ENCODE results near the gene NDFIP1.

The NDFIP1 gene, protein sequence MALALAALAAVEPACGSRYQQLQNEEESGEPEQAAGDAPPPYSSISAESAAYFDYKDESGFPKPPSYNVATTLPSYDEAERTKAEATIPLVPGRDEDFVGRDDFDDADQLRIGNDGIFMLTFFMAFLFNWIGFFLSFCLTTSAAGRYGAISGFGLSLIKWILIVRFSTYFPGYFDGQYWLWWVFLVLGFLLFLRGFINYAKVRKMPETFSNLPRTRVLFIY

DNA sequence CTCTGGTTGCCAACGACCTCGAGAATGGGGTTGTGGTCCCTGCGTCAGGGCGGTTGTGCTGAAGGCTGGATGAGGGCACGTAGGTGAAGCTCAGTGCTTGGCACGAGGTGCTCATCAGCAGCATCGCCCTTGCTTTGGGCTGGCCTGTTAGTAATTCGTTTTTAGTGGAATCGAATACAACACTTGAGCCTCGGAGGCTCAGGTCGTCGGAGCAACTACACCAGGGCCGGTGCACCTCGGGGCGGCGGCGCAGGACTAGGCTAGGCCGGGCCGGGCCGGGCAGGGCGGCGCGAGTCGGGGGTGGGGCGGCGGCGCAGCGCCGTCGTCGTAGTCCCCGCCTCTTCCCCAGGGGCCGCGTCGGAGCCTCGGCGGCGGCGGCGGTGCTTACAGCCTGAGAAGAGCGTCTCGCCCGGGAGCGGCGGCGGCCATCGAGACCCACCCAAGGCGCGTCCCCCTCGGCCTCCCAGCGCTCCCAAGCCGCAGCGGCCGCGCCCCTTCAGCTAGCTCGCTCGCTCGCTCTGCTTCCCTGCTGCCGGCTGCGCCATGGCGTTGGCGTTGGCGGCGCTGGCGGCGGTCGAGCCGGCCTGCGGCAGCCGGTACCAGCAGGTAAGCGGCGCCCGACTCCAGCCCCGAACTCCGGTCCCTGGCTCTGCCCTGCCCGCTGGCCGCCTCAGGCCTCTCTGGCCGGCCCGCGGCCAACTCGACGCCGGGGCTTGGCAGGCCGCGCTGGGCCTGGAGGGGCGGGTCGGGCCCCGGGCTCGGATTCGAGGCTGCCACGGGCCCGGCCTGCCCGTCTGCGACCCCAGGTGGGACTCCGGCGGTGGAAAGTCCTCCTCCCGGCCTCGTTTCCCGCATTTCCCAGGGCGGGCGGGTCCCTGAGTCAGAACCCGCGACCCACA is at the start of gene NDFIP1:
Gene NDFIP1, plus strand, starts transcription at position 348 of the 899 bp plus-strand sequence. Its CDS starts 196 bp downstream, at position 544.
- peak; percentile 88 for DNase-seq

DNA sequence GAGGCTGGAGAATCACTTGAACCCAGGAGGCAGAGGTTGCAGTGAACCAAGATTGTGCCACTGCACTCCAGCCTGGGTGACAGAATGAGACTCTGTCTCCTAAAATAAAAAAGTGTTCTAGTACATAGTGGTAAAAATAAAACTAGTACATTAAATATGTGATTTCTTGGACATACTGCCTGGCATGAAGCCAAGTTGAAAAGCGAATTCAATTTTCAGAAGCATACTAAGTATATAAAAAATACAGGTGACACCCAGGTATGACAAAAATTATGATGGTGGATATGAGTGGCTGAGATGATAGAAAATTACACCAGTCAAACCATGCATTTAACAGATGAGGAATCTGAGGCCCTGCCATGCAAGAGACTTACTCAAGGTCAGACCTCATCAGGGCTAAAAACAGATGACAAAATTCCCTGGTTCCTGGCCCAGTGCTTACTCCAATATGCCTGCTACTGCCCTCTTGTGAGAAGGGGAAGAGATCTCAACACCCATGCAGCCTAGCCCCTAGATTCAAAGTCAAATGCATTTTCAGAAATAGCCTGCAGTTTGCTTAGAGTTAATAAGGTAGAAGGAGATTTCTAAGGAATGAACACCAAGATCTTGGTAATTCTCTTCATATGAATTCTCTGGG is 49.2 kb upstream of the NDFIP1 start:
- no peak for DNase-seq

GRCh38 chr5:142063376-142063775 is 45.2 kb upstream of the NDFIP1 start:
- no peak for DNase-seq

DNA sequence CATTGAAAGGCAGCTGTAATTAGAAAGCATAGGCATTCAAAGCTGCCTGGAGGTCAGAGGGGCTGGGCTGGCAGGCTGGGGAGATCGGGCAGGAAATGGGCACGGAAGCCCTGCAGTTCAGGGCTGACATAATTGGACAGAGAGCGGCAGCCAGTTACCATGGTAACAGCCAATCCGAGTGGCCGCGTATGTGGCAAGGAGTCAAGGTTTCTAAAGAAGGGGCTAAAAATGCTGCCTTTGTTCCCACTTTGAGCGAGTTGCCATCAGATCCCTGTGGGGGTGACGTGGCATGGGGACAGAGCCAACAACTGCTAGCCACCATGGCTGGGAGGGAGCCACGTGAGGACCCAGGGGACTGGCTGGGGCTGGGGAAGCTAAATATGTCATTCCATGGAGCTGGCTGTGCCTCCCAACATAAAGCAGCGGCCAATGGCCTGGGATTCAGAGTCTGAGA is 44.7 kb upstream of the NDFIP1 start:
- DNase-seq = peak; percentile 56

GRCh38 chr5:142065273-142065672 is 43.3 kb upstream of the NDFIP1 start:
- no peak for DNase-seq

GRCh38 chr5:142069606-142070399 is 38.8 kb upstream of the NDFIP1 start:
- DNase-seq = no peak

- DNase-seq = no peak
Measured at GRCh38 chr5:142070734-142071133, 37.8 kb upstream of the NDFIP1 start.

GRCh38 chr5:142072488-142072887 is 36.1 kb upstream of the NDFIP1 start:
- DNase-seq = no peak

- DNase-seq = no peak
Measured at GRCh38 chr5:142073362-142073988, 35.1 kb upstream of the NDFIP1 start.

- DNase-seq = no peak
Measured at GRCh38 chr5:142074006-142074405, 34.6 kb upstream of the NDFIP1 start.

DNA sequence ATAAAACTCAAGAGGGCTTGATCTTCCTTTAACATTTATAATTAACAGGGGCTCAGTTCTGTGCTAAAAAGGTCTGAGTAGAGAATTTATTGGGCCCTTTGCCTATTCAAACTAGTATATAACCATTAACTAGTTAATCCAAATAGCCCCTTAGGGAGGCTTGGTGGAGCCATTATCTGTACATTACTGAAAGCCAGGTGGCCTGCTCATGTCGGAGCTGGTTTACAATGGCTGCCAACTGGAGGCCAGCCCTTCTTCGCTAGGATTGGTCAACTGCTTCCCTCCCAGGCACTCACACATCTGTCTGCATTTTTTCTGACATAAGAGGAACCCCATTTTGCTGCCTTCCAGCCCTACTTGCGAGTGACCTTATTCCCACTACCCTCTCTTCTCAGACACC is 30.4 kb upstream of the NDFIP1 start:
- DNase-seq = no peak

DNA sequence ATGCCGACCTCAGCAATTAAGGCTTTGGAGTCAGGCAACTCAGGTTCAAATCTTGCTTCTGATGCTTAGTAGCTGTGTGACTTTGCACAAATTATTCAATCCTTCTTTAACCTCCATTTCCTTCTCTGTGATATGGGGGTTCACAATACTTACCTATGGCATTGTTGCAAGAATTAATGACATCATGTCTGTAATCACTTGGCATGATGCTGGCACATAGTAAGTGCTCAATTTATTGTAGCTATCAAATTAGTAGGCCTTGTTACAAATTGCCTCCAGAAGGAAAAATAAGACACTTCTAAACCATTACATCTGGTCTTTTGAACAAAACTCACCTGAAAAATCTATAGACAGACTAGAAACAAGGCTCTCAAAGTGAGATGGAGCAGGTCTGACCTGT is 29.9 kb upstream of the NDFIP1 start:
- no peak for DNase-seq

- DNase-seq = no peak
Measured at GRCh38 chr5:142079306-142079721, 29.3 kb upstream of the NDFIP1 start.

- no peak for DNase-seq
Measured at GRCh38 chr5:142080248-142080647, 28.3 kb upstream of the NDFIP1 start.

GRCh38 chr5:142082182-142082781 is 26.3 kb upstream of the NDFIP1 start:
- DNase-seq = no peak

DNA sequence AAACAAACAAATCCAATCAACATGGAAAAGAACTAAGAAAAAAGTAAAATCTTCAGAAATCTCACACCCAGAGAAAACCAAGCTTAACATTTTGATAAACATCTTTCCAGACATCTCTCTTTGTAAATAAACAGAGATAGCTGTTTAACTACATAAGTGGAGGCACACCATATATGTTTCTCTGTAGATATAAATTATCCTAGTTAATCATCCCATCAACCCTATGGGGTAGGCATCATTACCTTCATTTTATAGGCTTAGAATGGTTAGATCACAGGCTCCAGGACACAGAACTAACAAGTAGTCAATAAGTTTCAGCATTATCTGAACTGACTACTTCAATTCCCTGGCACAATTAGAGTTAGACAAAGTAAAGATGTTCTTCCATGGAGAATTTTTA is 22.4 kb upstream of the NDFIP1 start:
- DNase-seq = no peak

DNA sequence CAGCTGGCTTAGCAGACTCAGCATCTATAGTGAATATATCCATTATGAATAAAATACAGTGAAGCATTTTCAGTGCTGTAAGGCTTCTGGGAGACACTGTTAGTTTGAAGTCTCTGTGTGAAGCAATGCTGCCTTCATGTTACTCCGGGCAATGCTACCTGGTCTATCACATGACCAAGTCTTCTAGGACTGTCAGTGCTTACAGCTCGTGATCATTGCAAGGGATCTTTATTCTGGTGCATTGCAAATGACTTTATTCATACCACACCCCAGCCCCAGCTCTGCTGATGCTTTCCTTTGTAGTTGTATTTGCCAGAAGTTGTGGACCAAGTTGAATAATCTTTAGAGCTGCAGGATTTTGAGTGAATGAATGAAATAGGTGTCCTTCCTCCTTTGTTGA is 21.9 kb upstream of the NDFIP1 start:
- DNase-seq = no peak

GRCh38 chr5:142087920-142088679 is 20.5 kb upstream of the NDFIP1 start:
- peak; percentile 65 for DNase-seq

GRCh38 chr5:142088855-142089479 is 19.6 kb upstream of the NDFIP1 start:
- peak; percentile 22 for DNase-seq

GRCh38 chr5:142091012-142091411 is 17.6 kb upstream of the NDFIP1 start:
- no peak for DNase-seq

- no peak for DNase-seq
Measured at GRCh38 chr5:142091922-142092321, 16.7 kb upstream of the NDFIP1 start.
